Activated CD4-positive, alpha-beta memory T cell treated with anti-CD3 and anti-CD28 coated beads for 36 hours (primary cell): ENCODE data around the gene SPRR2B. TPM values are rescaled to one million over a fixed set of nuclear protein-coding genes. Genes with fewer than 3 reads are reported as not detected.
"Not testable (repeated sequence)": the region's sequence is repeated elsewhere in the genome, so short reads cannot be mapped to it uniquely, and the experiment has no call there.

ENCODE experiments used
- CTCF ChIA-PET: fragments of 350-600 bp; sonication (Branson Sonifier 250); formaldehyde crosslinking; loops from one replicate; lab custom pipeline; 2021; ENCODE audit warnings: antibody characterized with exemption, inconsistent platforms; lab: Charles Lee
- POLR2A ChIA-PET: fragments of 350-600 bp; sonication (Branson Sonifier 250); formaldehyde crosslinking; loops from one replicate; lab custom pipeline; 2021; ENCODE audit warnings: antibody characterized with exemption; lab: Charles Lee
- DNase-seq: peaks from one replicate; pipeline ENCODE4 v3.0.0-alpha.2; 2020
- H3K27ac Mint-ChIP-seq: one replicate; pipeline ENCODE4 v1.8.0; 2021; ENCODE audit warnings: mixed read lengths
- H3K27me3 Mint-ChIP-seq: one replicate; pipeline ENCODE4 v1.8.0; 2021; ENCODE audit warnings: mixed read lengths
- H3K36me3 Mint-ChIP-seq: one replicate; pipeline ENCODE4 v1.8.0; 2021; ENCODE audit warnings: mixed read lengths
- H3K4me1 Mint-ChIP-seq: one replicate; pipeline ENCODE4 v1.8.0; 2021; ENCODE audit warnings: low read depth, mixed read lengths
- H3K4me3 Mint-ChIP-seq: one replicate; pipeline ENCODE4 v1.8.0; 2021; ENCODE audit warnings: mild to moderate bottlenecking, mixed read lengths
- H3K9me3 Mint-ChIP-seq: one replicate; pipeline ENCODE4 v1.8.0; 2021; ENCODE audit warnings: mixed read lengths
- intact Hi-C: fragments of 100-400 bp; cut with micrococcal nuclease; formaldehyde crosslinking; loops from one replicate; pipeline ENCODE4 v1.15.1; 2023
- total RNA-seq, 2 experiments: library from RNA; stranded (reverse); gene quantifications; one replicate each; pipeline ENCODE4 v1.2.3, GENCODE V29; 2021

Gene SPRR2B
- total RNA-seq, 2 experiments from 2014 or later, result not detected

GRCh38 chr1:153030895-153031294 is 40.5 kb downstream of the SPRR2B start, which contains the start of gene SPRR1B:
Gene SPRR1B, plus strand, starts transcription at chr1:153031203. Its CDS starts 1,143 bp downstream, at chr1:153032346.
- ChIA-PET POLR2A (no interaction called here), CTCF (no interaction called here)
- Mint-ChIP-seq H3K4me1 (no peaks in the 10 kb centered on the region), H3K27me3 (peaks cover 14% of the 10 kb centered on the region), H3K9me3 (no peaks in the 10 kb centered on the region), H3K4me3 (no peak within 1 kb of the TSS), H3K36me3 (no peaks in the 10 kb centered on the region), H3K27ac (no peak within 1 kb of the TSS)
- no peak for DNase-seq
- intact Hi-C loops, result no loop called here

GRCh38 chr1:153028766-153029165 is 42.6 kb downstream of the SPRR2B start:
- Mint-ChIP-seq H3K4me1 (no peaks in the 10 kb centered on the region), H3K27ac (no peak overlapping the region), H3K4me3 (no peak overlapping the region), H3K9me3 (no peaks in the 10 kb centered on the region), H3K36me3 (no peaks in the 10 kb centered on the region), H3K27me3 (peaks cover 8% of the 10 kb centered on the region)
- ChIA-PET POLR2A (no interaction called here), CTCF (no interaction called here)
- intact Hi-C loops, result no loop called here
- DNase-seq, result no peak

GRCh38 chr1:153025797-153026196 is 45.6 kb downstream of the SPRR2B start:
- DNase-seq, result no peak
- ChIA-PET CTCF (interaction anchor here (0.7 kb wide), 1 partner anchor 19 kb away, joined by 3 read pairs; no protein-coding TSS in a partner anchor), POLR2A (no interaction called here)
- Mint-ChIP-seq H3K36me3 (no peaks in the 10 kb centered on the region), H3K27me3 (peaks cover 17% of the 10 kb centered on the region), H3K9me3 (no peaks in the 10 kb centered on the region), H3K4me3 (no peak overlapping the region), H3K27ac (no peak overlapping the region), H3K4me1 (no peaks in the 10 kb centered on the region)
- intact Hi-C loops, result no loop called here

GRCh38 chr1:153024413-153024812 is 47.0 kb downstream of the SPRR2B start:
- intact Hi-C loops, result no loop called here
- no peak for DNase-seq
- ChIA-PET POLR2A (no interaction called here), CTCF (no interaction called here)
- Mint-ChIP-seq H3K4me1 (no peaks in the 10 kb centered on the region), H3K36me3 (no peaks in the 10 kb centered on the region), H3K27me3 (peaks cover 22% of the 10 kb centered on the region), H3K9me3 (no peaks in the 10 kb centered on the region), H3K27ac (no peak overlapping the region), H3K4me3 (no peak overlapping the region)

GRCh38 chr1:153023109-153023508 is 48.3 kb downstream of the SPRR2B start:
- POLR2A ChIA-PET, result no interaction called here
- no peak overlapping the region for H3K4me3 Mint-ChIP-seq
- CTCF ChIA-PET, result no interaction called here
- H3K36me3 Mint-ChIP-seq, result no peaks in the 10 kb centered on the region
- H3K27me3 Mint-ChIP-seq, result peaks cover 28% of the 10 kb centered on the region
- H3K27ac Mint-ChIP-seq, result no peak overlapping the region
- no peaks in the 10 kb centered on the region for H3K9me3 Mint-ChIP-seq
- H3K4me1 Mint-ChIP-seq, result no peaks in the 10 kb centered on the region
- intact Hi-C loops, result no loop called here
- DNase-seq, result no peak

GRCh38 chr1:153022340-153022739 is 49.1 kb downstream of the SPRR2B start:
- DNase-seq, H3K4me1 Mint-ChIP-seq, POLR2A ChIA-PET, H3K4me3 Mint-ChIP-seq, CTCF ChIA-PET, intact Hi-C loops, H3K36me3 Mint-ChIP-seq, H3K27ac Mint-ChIP-seq, H3K9me3 Mint-ChIP-seq: not testable (repeated sequence)
- peaks cover 26% of the 10 kb centered on the region for H3K27me3 Mint-ChIP-seq

GRCh38 chr1:153021829-153022228 is 49.6 kb downstream of the SPRR2B start:
- H3K36me3 Mint-ChIP-seq, H3K4me1 Mint-ChIP-seq, DNase-seq, POLR2A ChIA-PET, H3K4me3 Mint-ChIP-seq, CTCF ChIA-PET, H3K27ac Mint-ChIP-seq, H3K9me3 Mint-ChIP-seq, intact Hi-C loops: not testable (repeated sequence)
- H3K27me3 Mint-ChIP-seq, result peaks cover 23% of the 10 kb centered on the region

Other genes with a start within 250 kb of the SPRR2B start
- not detected for gene LCE1A, start 244.1 kb downstream of the SPRR2B start, total RNA-seq
- not detected for gene LCE6A, start 228.8 kb downstream of the SPRR2B start, total RNA-seq
- not detected for gene LCE7A, start 211.6 kb downstream of the SPRR2B start, total RNA-seq
- not detected for gene SMCP, start 193.3 kb downstream of the SPRR2B start, total RNA-seq
- gene IVL, start 163.1 kb downstream of the SPRR2B start, total RNA-seq, result not detected
- not detected for gene SPRR5, start 124.4 kb downstream of the SPRR2B start, total RNA-seq
- not detected for gene SPRR4, start 101.0 kb downstream of the SPRR2B start, total RNA-seq
- gene SPRR1A, start 87.5 kb downstream of the SPRR2B start, total RNA-seq, result not detected
- not detected for gene SPRR3, start 69.9 kb downstream of the SPRR2B start, total RNA-seq
- gene SPRR1B, start 40.4 kb downstream of the SPRR2B start, total RNA-seq, result not detected
- gene SPRR2D, start 30.5 kb downstream of the SPRR2B start, total RNA-seq, result not detected
- gene SPRR2A, start 14.1 kb downstream of the SPRR2B start, total RNA-seq, result not detected
- not detected for gene SPRR2E, start 22.9 kb upstream of the SPRR2B start, total RNA-seq
- gene SPRR2F, start 41.9 kb upstream of the SPRR2B start, total RNA-seq, result not detected
- gene SPRR2G, start 79.3 kb upstream of the SPRR2B start, total RNA-seq, result not detected
- not detected for gene LELP1, start 131.8 kb upstream of the SPRR2B start, total RNA-seq
- gene PRR9, start 146.0 kb upstream of the SPRR2B start, total RNA-seq, result not detected
- under 1 TPM in 1 of 2 experiments, not detected in 1; 0.19 TPM for gene LORICRIN, start 188.1 kb upstream of the SPRR2B start, total RNA-seq
- gene PGLYRP3, start 241.3 kb upstream of the SPRR2B start, total RNA-seq, result not detected